Pons (tissue), 1 donor: ENCODE data around the gene GFI1.

Source experiments
- DNase-seq: peaks from one replicate; pipeline ENCODE4 v3.0.0-alpha.2; 2016; ENCODE audit warnings: low spot score

Gene GFI1

DNA sequence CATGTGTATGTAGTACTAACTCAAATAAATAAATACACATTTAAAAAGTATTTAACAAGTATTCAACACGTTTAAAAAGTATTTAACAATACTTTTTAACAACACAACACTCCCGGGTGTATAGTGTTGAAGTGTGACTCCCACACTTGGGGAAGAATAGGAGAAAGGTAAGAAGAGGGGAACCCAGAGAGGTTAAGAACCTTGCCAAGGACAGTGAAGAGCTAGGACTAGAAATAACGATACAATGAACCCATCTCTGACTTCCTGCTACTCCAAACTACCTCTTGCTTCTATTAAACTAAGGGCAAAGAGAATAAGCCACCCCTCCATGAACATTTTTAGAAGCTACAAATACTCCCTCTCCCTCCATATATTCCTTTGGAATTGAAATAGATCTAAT lies 1.7 kb upstream of the GFI1 start:
- DNase-seq = no peak

DNA sequence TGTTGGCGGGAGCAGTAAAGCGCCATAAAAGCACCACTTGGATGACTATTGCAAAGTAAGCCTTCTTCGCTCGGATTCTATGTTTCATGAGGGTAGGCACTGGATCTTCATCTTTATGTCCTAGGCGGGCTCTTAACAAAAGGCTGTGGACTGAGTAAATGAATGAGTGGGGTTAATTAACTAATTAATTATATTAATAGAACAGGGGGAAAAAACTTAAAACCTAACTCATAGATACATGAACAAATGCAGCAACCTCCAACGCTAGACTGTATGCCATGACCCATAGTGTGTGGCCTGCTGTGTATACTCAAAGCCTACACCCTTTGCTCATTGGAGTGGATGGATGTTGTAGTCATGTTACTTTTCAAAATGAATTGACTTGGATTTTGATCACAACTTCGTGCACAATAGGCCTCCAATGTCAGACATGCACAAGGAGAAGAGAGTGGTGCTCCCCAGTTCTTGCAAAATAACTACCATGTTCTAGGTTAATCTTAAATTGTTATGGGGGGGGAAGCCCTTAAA lies 417 bp upstream of the GFI1 start:
- DNase-seq = no peak

DNA sequence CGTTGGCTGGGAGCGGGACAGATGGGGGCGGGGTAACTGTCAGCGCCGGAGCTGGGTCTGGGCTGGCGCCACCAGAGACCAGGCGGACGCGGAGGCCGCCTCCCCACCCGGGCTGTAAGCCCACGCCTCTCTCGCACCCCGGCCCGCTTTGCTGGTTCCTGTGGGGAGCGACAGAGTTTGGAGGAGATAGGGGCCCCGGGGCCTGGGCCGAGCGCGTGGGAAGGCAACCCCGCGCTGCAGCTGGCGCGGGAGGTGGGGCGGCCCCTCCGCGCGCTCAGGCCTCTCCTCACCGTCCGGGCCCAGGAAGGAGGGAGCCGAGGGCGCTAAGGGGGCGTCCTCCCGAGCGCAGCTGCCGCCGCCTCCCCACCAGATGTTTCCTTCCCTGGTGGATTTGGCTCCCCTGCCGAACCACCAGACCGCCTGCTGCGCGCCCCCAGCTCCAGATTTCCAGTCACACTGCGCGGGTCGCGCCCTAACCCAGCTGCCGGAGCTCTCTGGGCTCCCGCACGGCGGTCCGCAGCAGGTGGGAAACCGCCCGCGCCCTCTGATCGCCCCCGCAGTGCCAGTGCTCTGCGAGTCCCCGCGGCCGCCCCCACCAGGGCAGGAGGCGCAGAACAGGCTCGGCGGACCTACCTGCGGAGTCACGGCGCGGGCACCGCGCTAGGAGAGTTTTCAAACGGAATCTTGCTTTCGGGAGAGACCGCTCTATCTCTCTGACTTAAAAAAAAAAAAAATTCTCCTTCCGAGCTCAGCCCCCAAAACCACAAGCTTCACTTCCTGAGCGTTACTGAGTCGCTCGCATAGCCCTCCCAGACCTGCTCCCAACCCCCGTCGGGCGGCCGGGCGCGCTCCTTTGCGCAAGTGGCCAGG lies 1.1 kb downstream of the GFI1 start:
- no peak for DNase-seq

DNA sequence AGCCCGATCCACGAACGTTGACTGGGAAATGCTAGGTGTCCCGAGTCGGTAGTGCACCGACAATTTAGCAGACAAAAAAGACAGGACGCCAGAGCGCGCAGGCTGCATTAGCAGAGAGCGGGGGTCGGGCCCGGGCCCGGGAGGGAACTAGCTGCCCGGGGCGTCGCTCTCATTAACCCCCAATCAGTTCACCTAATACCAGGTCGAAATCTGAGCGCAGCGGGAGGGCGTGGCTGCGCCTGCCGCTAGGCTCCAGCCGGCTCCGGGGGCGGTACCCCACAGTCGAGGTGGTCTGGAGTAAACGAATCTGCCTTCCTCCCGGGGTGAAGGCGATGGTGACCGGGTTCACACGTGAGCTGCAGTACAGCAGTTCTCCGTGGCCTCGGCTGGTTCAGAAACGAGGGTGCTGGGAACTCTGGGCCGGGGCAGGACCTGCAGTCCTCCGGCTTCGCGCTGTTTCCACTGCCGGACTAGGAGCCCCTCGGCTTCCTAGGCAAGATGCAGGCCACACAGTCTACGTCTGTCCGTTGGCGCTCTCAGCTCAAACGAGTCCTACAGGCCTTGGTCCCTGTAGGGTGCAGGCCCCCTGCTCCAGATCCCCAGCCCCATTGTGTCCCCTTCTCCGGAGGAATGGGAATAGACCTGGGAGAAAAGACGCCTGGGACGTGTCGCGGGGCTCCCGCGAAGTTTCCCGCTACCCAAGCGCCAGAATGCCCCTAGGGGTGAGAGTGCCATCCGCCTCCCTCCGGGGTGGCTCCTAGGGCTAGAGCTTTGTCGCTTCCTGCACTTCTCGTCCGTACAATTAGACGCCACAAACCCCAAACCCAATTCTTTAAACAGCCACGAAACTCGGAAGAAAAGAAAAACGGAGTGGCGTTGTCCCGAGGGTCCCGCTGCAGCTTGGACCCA lies 2.0 kb downstream of the GFI1 start:
- no peak for DNase-seq

DNA sequence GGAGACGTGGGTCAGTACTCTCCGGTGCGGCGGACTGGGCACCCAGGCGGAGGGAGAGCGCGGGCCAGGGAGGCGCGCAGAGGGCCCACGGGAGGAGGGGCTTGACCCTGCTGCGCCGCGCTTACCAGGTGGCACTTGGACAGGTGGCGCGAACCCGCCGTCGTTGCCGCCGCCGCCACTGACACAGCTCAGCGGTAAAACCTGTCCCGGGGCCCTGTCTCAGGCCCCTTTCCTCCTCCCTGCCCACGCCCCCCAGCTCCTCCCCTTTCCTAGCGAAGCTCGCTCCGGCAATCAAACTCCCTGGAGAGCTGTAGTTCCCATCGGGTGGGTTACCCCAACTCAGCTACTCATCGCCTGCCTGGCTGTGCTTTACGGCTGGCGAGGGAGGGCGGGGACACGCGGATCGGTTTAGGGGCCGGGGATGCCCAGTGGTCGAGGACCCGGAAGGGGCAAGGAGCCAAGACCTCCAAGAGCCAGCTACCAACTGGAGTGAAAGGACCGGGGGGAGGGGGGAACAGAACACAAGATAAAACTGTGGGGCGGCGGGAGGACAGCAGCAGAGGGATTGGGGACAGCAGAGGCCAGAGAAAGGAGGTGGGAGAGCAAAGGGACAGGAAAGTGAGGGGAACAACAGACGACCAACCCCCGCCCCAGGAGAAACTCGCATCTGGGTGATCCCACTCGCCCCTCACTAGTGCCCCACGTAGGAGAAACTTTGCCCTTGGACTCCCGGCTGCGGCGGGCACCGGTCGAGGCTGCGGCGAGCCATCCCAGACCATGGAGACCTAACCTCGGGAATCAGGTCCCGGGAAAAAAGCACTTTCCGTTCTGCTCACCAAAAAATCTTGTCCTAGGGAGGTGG lies 2.9 kb downstream of the GFI1 start:
- DNase-seq = no peak

DNA sequence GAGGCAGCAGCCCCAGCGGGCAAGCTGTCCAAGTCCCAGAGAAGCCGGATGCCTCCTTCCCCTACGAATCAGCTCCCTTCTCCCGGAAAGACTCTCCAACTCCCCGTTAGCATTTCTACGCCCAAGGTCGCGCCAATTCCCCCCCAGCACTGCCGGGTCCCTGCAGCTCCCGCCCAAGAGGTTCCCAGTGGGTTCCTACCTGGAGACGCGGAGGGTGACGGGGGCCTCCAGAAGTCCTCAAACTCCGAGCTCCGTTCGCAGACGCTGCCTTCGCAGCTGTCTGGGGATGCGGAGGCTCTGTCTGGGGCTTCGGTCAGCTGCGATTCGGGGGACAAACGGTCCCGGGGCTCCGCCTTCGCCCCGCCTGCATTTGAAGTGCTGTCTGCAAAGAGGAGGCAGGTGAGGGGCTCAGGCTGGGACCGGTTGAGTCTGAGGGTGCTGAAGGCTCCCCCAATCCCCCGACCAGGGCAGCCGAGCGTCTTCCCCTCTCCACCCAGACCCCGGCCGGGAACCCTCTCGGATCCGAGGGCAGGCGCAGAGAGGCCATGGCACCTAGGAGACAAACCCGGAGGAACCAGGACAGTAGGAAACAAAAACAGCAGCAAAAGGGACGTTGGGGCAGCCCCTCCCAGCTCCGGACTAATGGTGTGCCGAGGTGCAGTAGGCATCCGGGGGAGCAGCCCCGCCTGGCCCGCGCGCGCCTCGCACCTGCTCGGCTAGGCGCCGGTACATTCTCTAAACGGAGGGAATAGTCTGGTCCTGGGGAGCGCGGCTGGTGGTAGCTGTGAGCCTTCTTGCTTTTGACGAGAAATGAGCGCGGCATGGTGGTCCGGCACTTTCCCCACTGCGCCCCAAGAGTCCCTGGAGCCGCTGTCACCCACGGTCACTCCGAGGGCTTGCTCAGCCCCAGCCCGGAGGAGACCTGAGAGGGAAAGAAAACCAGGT lies 3.8 kb downstream of the GFI1 start:
- no peak for DNase-seq

- DNase-seq = no peak
These were observed 4.6 kb downstream of the GFI1 start for GRCh38 chr1:92481971-92482664.

DNA sequence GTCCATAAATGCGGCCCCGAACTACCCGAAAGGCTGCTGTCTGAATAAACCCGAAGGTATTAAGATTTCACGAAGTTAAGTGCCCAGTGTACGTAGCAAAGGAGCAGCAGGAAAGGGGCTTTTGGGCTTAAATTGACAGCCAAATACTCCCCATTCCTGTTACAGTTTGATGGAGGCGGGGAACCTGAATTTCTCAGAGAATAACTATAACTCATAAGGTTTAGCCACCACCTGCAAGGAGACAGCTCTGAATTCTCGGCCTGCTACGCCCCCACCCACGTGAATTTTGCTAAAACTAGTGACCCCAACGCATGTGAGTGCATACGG lies 5.2 kb downstream of the GFI1 start:
- no peak for DNase-seq

DNA sequence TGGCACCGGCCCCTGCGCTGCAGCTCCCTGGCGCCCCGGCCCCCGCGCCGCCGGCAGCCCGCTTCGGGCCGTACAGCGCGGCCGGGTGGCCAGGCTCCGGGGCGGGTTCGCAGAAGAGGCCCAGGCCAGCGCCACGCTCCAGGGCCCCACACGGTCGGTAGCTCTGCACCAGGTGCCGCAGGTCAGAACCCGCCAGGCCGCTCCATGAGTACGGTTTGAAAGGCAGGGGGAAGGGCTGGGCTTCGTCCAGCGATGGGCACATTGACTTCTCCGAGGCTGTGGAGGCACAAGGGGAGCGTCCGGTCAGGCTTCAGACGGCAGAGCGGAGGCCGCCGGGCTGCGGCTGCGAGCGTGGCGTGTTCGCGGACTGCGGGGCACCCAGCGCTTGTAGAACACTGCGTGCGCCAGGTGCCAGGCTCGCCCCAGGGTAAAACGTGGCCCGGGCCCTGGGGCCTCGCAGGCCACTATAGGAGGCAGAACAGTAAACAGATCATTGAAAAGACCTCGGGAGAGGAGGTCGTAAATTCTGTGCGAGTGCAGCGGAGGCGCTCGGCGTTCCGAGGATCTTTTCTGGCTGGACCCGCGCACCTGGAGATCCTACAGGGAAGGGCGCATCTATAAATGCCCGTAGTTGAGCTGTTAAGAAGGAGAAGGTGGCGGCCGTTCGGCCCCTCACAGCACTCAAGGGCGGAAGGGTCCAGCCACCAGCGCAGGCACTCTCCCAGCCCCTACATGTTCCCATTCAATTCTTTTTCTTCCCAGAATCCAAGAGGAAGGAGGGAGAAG lies 5.7 kb downstream of the GFI1 start:
- no peak for DNase-seq

GRCh38 chr1:92480200-92480812 lies 6.4 kb downstream of the GFI1 start:
- no peak for DNase-seq

DNA sequence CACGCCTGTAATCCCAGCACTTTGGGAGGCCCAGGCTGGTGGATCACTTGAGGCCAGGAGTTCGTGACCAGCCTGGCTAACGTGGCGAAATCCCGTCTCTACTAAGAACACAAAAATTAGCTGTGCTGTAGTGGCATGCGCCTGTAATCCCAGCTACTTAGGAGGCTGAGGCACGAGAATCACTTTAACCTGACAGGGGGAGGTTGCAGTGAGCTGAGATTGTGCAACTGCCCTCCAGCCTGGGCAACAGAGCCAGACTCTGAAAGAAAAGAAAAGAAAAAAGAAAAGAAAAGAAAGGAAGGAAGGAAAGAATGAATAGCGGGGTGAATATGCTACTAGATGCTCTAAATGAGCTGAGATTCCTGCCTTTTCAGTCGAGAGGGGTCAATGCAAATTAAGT lies 7.1 kb downstream of the GFI1 start:
- DNase-seq = no peak

DNA sequence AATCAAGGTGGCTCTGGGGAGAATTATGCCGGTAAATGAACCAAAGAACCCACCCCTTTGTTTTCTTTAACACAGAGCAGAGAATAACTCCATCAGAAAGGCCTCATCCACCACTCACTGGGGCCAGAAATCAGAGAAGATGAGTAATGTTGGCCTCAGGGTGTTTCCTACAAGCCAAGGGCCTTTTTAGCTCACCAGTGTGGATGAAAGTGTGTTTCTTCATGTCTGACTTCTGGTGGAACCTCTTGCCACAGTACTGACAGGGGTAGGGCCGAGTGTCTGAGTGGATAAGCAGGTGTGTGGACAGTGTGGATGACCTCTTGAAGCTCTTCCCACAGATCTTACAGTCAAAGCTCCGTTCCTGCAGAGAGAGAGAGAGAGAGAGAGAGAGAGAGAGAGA lies 8.3 kb downstream of the GFI1 start:
- no peak for DNase-seq

DNA sequence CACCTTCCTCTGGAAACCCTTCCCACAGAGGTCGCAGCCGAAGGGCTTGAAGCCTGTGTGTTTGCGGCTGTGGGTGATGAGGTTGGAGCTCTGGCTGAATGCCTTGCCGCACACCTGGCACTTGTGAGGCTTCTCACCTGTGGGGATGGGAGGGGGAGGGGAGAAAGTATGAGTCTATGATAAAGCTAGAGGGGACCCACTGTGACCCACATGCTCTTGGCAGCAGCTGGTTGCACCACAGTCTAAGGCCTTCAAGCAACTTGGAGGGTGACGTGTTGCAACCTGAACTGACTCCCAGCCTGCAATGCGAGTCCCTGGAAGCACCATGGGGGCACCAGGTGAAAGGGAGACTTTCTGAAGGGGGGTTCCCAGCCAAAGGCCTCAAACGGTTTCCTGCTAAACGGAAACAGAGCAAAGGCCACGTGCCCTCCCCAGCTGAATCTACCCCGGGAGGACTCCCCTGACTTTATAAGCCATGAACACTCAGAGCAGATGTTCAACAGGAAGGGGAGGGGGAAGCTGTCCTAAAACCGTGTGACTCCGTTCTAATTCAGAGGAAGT lies 10.6 kb downstream of the GFI1 start:
- DNase-seq = no peak

DNA sequence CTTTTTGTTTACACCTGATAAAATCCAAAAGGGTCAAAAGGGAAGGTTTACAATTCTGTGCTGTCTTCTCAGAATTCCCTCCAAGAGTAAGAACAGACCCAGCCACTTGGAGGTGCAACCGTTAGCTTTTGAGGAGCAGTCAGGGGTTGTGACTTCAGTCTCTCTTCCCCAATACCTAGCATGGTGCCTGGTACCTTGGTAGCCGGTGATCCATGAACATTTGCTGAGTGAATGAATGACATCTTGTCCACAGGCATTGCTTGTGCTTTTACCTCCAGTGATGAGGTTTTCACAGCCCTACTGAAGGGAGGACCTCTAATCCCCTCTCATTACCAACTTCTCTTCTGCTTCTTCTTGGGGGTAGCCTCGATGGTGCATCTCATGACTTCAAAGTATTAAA lies 11.7 kb downstream of the GFI1 start:
- no peak for DNase-seq

DNA sequence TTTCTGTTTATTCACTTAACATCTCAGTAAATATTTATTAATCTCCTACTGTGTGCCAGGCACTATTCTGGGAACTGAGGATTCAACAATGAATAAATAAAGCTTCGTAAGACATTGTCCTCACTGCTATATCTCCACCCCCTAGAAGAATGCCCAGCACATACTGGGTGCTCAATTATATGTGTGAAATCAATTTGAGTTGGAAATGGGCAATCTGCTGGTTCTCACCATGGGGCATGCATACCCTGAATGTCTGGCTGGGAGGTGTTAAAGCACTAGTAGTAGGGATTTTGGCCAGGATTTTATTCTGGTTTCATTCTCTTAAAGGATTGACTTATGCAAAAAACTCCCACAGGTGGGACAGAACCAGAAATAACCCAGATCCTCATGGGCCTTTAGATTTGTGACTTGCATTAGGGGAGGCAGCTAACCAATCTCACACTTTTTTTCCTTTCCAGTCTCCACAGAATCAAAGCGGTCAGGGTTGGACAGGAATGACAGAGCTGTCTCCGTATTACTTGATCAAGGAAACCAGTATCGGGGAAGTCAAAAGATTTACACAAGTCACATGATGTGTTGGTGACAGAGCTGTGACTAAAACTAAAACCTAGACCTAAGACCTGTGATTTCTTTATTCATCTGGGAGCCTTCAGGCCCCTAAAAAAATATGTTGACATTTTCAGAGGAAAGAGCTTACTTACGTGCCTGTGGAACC lies 12.8 kb downstream of the GFI1 start:
- DNase-seq = no peak

DNA sequence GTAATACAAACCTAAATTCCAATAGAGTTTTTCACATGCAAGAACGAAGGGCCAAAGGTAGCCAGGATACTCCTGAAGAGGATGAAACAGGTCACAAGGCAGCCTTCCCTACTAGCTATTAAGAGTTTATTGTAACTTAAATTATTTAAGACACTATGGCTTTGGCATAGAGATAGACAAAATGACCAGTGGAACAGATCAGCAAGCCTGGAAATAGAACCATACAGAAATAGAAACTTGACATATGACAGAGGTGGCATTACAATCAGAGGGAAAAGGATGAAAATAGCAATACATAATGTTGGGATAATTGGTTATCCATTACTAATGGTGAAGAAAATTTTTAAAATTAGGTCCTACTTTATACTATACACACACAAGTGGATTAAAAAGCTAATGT lies 16.5 kb downstream of the GFI1 start:
- no peak for DNase-seq

DNA sequence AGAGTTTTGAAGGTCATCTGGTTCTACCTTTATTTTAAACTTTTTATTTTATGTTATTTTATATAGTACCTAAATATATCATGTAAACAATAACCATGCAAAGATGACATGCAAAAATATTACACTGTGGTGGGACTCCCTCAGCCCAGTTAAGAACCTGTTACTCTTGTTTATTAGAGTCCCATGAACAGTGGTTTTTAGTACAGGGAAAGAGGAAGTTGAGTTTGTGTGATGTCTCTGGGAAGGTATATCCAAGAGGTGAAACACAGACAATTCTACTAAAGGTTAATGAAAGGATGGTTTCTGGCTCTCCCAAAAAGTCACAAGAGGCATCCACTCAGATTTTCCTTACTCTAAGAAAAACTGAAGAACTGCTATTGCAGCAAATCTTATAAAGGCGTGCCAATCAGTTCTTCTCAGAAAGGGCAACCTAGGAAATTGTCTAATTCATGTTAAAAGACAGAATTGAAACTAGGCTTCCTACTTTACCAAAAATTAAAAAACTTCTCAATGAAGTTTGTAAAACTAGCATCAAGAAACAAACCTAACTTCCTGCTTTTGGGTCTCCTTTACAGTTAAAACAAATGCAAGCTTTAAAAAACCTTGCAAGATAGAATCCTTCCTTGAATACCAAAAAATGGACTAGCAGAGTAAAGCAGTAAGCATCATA lies 19.9 kb downstream of the GFI1 start:
- no peak for DNase-seq

GRCh38 chr1:92465256-92465647 lies 21.5 kb downstream of the GFI1 start:
- DNase-seq = no peak
